HG03575 (cell line): ENCODE results near the gene C6orf132.
"Not testable (repeated sequence)": the region's sequence is repeated elsewhere in the genome, so short reads cannot be mapped to it uniquely, and the experiment has no call there.

Experiments used
- ATAC-seq: cut with Tn5 transposase; IDR thresholded peaks from one replicate; pipeline ENCODE4 v1.9.1; 2021; ENCODE audit not compliant: unreplicated experiment, insufficient number of reproducible peaks, low FRiP score; ENCODE audit errors: extremely low read depth

C6orf132 gene

GRCh38 chr6:42142118-42142835 lies at the start of gene C6orf132:
Gene C6orf132 (minus strand): TSS chr6:42142620. CDS start chr6:42142444, 176 bp downstream.
- ATAC-seq: no peak

- no peak for ATAC-seq
Observed at GRCh38 chr6:42190554-42191183, 48.2 kb upstream of the C6orf132 start.

GRCh38 chr6:42188406-42188805 lies 46.0 kb upstream of the C6orf132 start:
- no peak for ATAC-seq

GRCh38 chr6:42185597-42185996 lies 43.2 kb upstream of the C6orf132 start:
- no peak for ATAC-seq

GRCh38 chr6:42184475-42184874 lies 42.1 kb upstream of the C6orf132 start:
- no peak for ATAC-seq

- ATAC-seq: no peak
Observed at GRCh38 chr6:42182101-42182500, 39.7 kb upstream of the C6orf132 start.

GRCh38 chr6:42179945-42180313 lies 37.5 kb upstream of the C6orf132 start:
- no peak for ATAC-seq

- no peak for ATAC-seq
Observed at GRCh38 chr6:42179261-42179944, 37.0 kb upstream of the C6orf132 start.

- ATAC-seq: no peak
Observed at GRCh38 chr6:42177514-42178364, 35.3 kb upstream of the C6orf132 start.

- no peak for ATAC-seq
Observed at GRCh38 chr6:42176981-42177380, 34.6 kb upstream of the C6orf132 start.

GRCh38 chr6:42175860-42176259 lies 33.4 kb upstream of the C6orf132 start:
- no peak for ATAC-seq

GRCh38 chr6:42173101-42173500 lies 30.7 kb upstream of the C6orf132 start, which contains the start of gene GUCA1A:
Gene GUCA1A (plus strand): TSS chr6:42173364. CDS start chr6:42173614, 250 bp downstream.
- no peak for ATAC-seq

GRCh38 chr6:42171813-42172581 lies 29.6 kb upstream of the C6orf132 start:
- ATAC-seq: no peak

- ATAC-seq: not testable (repeated sequence)
Observed at GRCh38 chr6:42169780-42170179, 27.4 kb upstream of the C6orf132 start.

- ATAC-seq: no peak
Observed at GRCh38 chr6:42168650-42169049, 26.2 kb upstream of the C6orf132 start.

GRCh38 chr6:42166444-42167141 lies 24.2 kb upstream of the C6orf132 start:
- no peak for ATAC-seq

- ATAC-seq: no peak
Observed at GRCh38 chr6:42165016-42165415, 22.6 kb upstream of the C6orf132 start.

GRCh38 chr6:42163981-42164380 lies 21.6 kb upstream of the C6orf132 start:
- ATAC-seq: no peak
